Neural cell (in vitro differentiated cells): ENCODE measurements around the gene REV1. TPM values are rescaled to one million over a fixed set of nuclear protein-coding genes. Genes with fewer than 3 reads are reported as not detected.

ENCODE experiments used
- H2AFZ ChIP-seq: fragments of 200-600, 300-800 bp; sonication (generic), shearing (Covaris generic); 2 replicates; pipeline ENCODE4 v1.6.0; 2014; ENCODE audit warnings: low read depth, mild to moderate bottlenecking, antibody characterized with exemption, low read length, moderate library complexity
- H3F3A ChIP-seq: fragments of 200-600 bp; shearing (Covaris generic); 2 replicates; pipeline ENCODE4 v1.6.1; 2016; ENCODE audit warnings: mild to moderate bottlenecking, moderate library complexity, mixed read lengths, antibody characterized with exemption, low read length; ENCODE audit not compliant: insufficient read depth, poor library complexity, severe bottlenecking
- H3K27ac ChIP-seq: fragments of 200-600, 300-800 bp; sonication (generic), shearing (Covaris generic); 2 replicates; pipeline ENCODE4 v1.5.1; 2014; ENCODE audit warnings: mild to moderate bottlenecking, low read length, moderate library complexity
- H3K27me3 ChIP-seq: fragments of 300-800, 200-600 bp; sonication (generic), shearing (Covaris generic); 2 replicates; pipeline ENCODE4 v1.6.0; 2014; ENCODE audit warnings: mild to moderate bottlenecking, low read depth, low read length, moderate library complexity; ENCODE audit not compliant: insufficient read depth
- H3K36me3 ChIP-seq: fragments of 300-800, 200-600 bp; sonication (generic), shearing (Covaris generic); 2 replicates; pipeline ENCODE4 v1.5.1; 2014; ENCODE audit warnings: mild to moderate bottlenecking, antibody characterized with exemption, low read length, moderate library complexity; ENCODE audit not compliant: insufficient read depth
- H3K4me2 ChIP-seq: fragments of 300-800, 200-600 bp; sonication (generic), shearing (Covaris generic); 2 replicates; pipeline ENCODE4 v1.6.0; 2014; ENCODE audit warnings: mild to moderate bottlenecking, low read length
- H3K4me3 ChIP-seq: fragments of 300-800, 200-600 bp; sonication (generic), shearing (Covaris generic); 2 replicates; pipeline ENCODE4 v1.5.1; 2014; ENCODE audit warnings: mild to moderate bottlenecking, low read length, moderate library complexity
- H3K79me2 ChIP-seq: fragments of 200-600 bp; shearing (Covaris generic); replicated peaks from 2 replicates; pipeline ENCODE4 v1.6.0; 2014; ENCODE audit warnings: mild to moderate bottlenecking, low read length, moderate library complexity; ENCODE audit not compliant: insufficient read depth
- H3K9ac ChIP-seq: fragments of 300-800, 200-600 bp; sonication (generic), shearing (Covaris generic); 2 replicates; pipeline ENCODE4 v1.6.1; 2016; ENCODE audit warnings: mild to moderate bottlenecking, low read length, mixed read lengths
- H3K9me2 ChIP-seq: fragments of 200-600 bp; shearing (Covaris generic); 2 replicates; pipeline ENCODE4 v1.6.1; 2016; ENCODE audit warnings: mild to moderate bottlenecking, low read length, mixed read lengths; ENCODE audit not compliant: insufficient read depth
- H3K9me3 ChIP-seq: fragments of 200-600, 300-800 bp; sonication (generic), shearing (Covaris generic); 2 replicates; pipeline ENCODE4 v1.6.1; 2016; ENCODE audit warnings: mild to moderate bottlenecking, mixed run types, low read length, moderate library complexity, mixed read lengths
- H4K20me1 ChIP-seq: fragments of 200-600 bp; shearing (Covaris generic); 2 replicates; pipeline ENCODE4 v1.6.1; 2016; ENCODE audit warnings: mild to moderate bottlenecking, mixed run types; ENCODE audit not compliant: insufficient read depth
- CTCF ChIP-seq: fragments of 450-650 bp; IDR thresholded peaks from 2 replicates; pipeline ENCODE4 v1.5.1; 2014; ENCODE audit warnings: antibody characterized with exemption, mild to moderate bottlenecking, moderate library complexity; ENCODE audit not compliant: poor library complexity, severe bottlenecking
- EZH2 ChIP-seq: fragments of 200-600, 300-800 bp; shearing (Covaris generic), sonication (generic); IDR thresholded peaks from 2 replicates; pipeline ENCODE4 v1.6.1; 2014; ENCODE audit warnings: antibody characterized with exemption, low read length, borderline replicate concordance, mild to moderate bottlenecking; ENCODE audit not compliant: insufficient read depth, poor library complexity, severe bottlenecking
- MXI1 ChIP-seq: fragments of 450-650 bp; conservative IDR thresholded peaks from 2 replicates; pipeline ENCODE4 v1.6.1; 2014; ENCODE audit warnings: antibody characterized with exemption, mild to moderate bottlenecking; ENCODE audit not compliant: poor library complexity, severe bottlenecking
- POLR2AphosphoS5 ChIP-seq: IDR thresholded peaks from 2 replicates; pipeline ENCODE4 v1.6.1; 2012
- RAD21 ChIP-seq: fragments of 450-650 bp; conservative IDR thresholded peaks from 2 replicates; pipeline ENCODE4 v1.6.1; 2014; ENCODE audit warnings: antibody characterized with exemption, mild to moderate bottlenecking, moderate library complexity
- REST ChIP-seq: IDR thresholded peaks from 2 replicates; pipeline ENCODE4 v1.6.1; 2012; ENCODE audit warnings: borderline replicate concordance
- TAF1 ChIP-seq: IDR thresholded peaks from 2 replicates; pipeline ENCODE4 v1.6.1; 2012; ENCODE audit warnings: low read depth
- polyA plus RNA-seq: library from polyadenylated mRNA; depleted of rRNA; stranded (reverse); fragments of >200 nt; gene quantifications from 2 replicates; pipeline ENCODE4 v1.2.3, GENCODE V29; 2014

The REV1 gene
- polyA plus RNA-seq, 1 donor from 2014 or later = 84.1 TPM

- no peaks in the 10 kb centered on the region for H3K9me2 ChIP-seq
- no peaks in the 10 kb centered on the region for H3K27me3 ChIP-seq
- no peak for TF ChIP-seq MXI1
- no peak for TF ChIP-seq POLR2AphosphoS5
- no peak for TF ChIP-seq RAD21
- H3K9ac ChIP-seq = no peak overlapping the region
- no peaks in the 10 kb centered on the region for H3K79me2 ChIP-seq
- no peaks in the 10 kb centered on the region for H3F3A ChIP-seq
- H3K4me3 ChIP-seq = no peak overlapping the region
- no peak overlapping the region for H3K27ac ChIP-seq
- H3K4me2 ChIP-seq = no peak overlapping the region
- H3K9me3 ChIP-seq = no peaks in the 10 kb centered on the region
- peaks cover under 1% of the 10 kb centered on the region for H3K36me3 ChIP-seq
- no peaks in the 10 kb centered on the region for H4K20me1 ChIP-seq
- no peak overlapping the region for H2AFZ ChIP-seq
Observed at GRCh38 chr2:99433340-99433739, 56.5 kb downstream of the REV1 start.

- Histone ChIP-seq H3K27ac (no peak overlapping the region), H3K36me3 (no peaks in the 10 kb centered on the region), H4K20me1 (no peaks in the 10 kb centered on the region), H3K79me2 (no peaks in the 10 kb centered on the region), H2AFZ (no peak overlapping the region), H3K27me3 (no peaks in the 10 kb centered on the region), H3F3A (no peaks in the 10 kb centered on the region), H3K4me3 (no peak overlapping the region), H3K9me3 (no peaks in the 10 kb centered on the region), H3K9me2 (no peaks in the 10 kb centered on the region), H3K9ac (no peak overlapping the region), H3K4me2 (no peak overlapping the region)
- TF ChIP-seq TAF1 = no peak
Observed at GRCh38 chr2:99431587-99432275, 58.1 kb downstream of the REV1 start.

GRCh38 chr2:99430614-99431291 is 59.1 kb downstream of the REV1 start:
- Histone ChIP-seq H3K4me3 (no peak overlapping the region), H3K4me2 (no peak overlapping the region), H2AFZ (no peak overlapping the region), H3K79me2 (no peaks in the 10 kb centered on the region), H3K9me2 (no peaks in the 10 kb centered on the region), H3K9ac (no peak overlapping the region), H3K36me3 (no peaks in the 10 kb centered on the region), H3K27ac (no peak overlapping the region), H4K20me1 (no peaks in the 10 kb centered on the region), H3K9me3 (no peaks in the 10 kb centered on the region), H3K27me3 (no peaks in the 10 kb centered on the region), H3F3A (no peaks in the 10 kb centered on the region)
- TF ChIP-seq CTCF = no peak
- no peak for TF ChIP-seq RAD21
- no peak for TF ChIP-seq REST
- TF ChIP-seq EZH2 = no peak
- TF ChIP-seq MXI1 = no peak
